H1 (cell line): ENCODE measurements around the gene PLD6. TPM values are rescaled to one million over a fixed set of nuclear protein-coding genes. Genes with fewer than 3 reads are reported as not detected.

Experiments used
- CTBP2 ChIP-seq: IDR thresholded peaks from 2 replicates; pipeline ENCODE4 v1.7.0; 2011; ENCODE audit warnings: borderline replicate concordance, mild to moderate bottlenecking, moderate library complexity, mixed read lengths, low read length; ENCODE audit not compliant: insufficient read depth, insufficient read length
- E2F6 ChIP-seq: IDR thresholded peaks from 2 replicates; pipeline ENCODE4 v1.6.1; 2012; ENCODE audit warnings: inconsistent platforms
- KDM5A ChIP-seq: fragments of 200-600 bp; IDR thresholded peaks from 2 replicates; pipeline ENCODE4 v1.7.1; 2012; ENCODE audit warnings: mild to moderate bottlenecking, low read length, inconsistent platforms, mixed read lengths
- RFX5 ChIP-seq: IDR thresholded peaks from 2 replicates; pipeline ENCODE4 v1.6.1; 2011; ENCODE audit warnings: low read depth, low read length, improper control_type of control experiment, borderline replicate concordance
- SIX5 ChIP-seq: IDR thresholded peaks from 2 replicates; pipeline ENCODE4 v1.6.1; 2011; ENCODE audit warnings: mild to moderate bottlenecking, low read depth, low read length
- polyA plus RNA-seq, 7 experiments: library from polyadenylated mRNA; depleted of rRNA in 3 of 7; stranded (reverse) in 5 of 7; unstranded in 2 of 7; fragments of >200 nt in 5 of 7; fragments of 200-250 nt in 2 of 7; gene quantifications; 1 replicate in 5 of 7; 2 replicates in 1 of 7; 4 replicates in 1 of 7; pipeline versions ENCODE4 v1.2.1 to v1.2.3, GENCODE V29; 2011 to 2013; ENCODE audit warnings: missing spikeins in 2 of 7, mixed read lengths in 2 of 7
- total RNA-seq: library from RNA; stranded (reverse); fragmentation: NEBNext Ultra II Directional; extraction: Animal tissue kit (Norgen Biotek cat#: 25700); gene quantifications from 2 replicates; pipeline ENCODE4 v1.2.1, GENCODE V29; 2021
- TF ChIP-seq, protein P1 (sequence below), 3 experiments: IDR thresholded peaks; 1 replicate in 2 of 3; 2 replicates in 1 of 3; pipeline versions ENCODE4 v1.5.1 to v1.6.1; 2011; ENCODE audit warnings: low read length in 3 of 3, mild to moderate bottlenecking in 3 of 3, inconsistent platforms in 2 of 3, low read depth in 1 of 3, moderate library complexity in 1 of 3; ENCODE audit not compliant: insufficient read depth in 1 of 3; ENCODE audit errors: control extremely low read depth in 1 of 3

The PLD6 gene
- total and polyA plus RNA-seq, 2 of the 8 experiments (the other 6 are each of a cell fraction or from before 2014, with no cell fraction given) = 0.20 to 0.22 TPM

DNA sequence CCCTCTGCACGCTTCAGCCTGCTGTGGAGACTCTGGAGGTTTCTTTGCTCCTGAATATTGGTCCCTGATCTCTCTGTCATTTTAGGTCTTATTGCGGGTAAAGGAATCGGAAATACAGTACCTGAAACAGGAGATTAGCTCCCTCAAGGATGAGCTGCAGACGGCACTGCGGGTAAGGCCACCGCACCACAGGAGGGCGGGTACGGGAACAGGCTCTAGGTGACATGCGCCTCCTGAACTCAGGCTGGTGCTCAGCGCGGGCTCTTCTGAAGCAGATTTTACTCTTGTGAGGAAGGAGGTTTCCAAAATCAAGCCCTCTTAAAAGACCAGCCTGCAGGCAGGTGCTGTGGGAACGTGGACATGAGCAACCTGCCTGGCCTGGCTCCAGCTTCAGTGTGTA, 29.8 kb downstream of the PLD6 start (continued):
- TF ChIP-seq E2F6 = no peak
- TF ChIP-seq KDM5A = no peak
- no peak for TF ChIP-seq RFX5
- no peak for TF ChIP-seq CTBP2
- no peak for TF ChIP-seq SIX5
- TF ChIP-seq, protein P1, sequence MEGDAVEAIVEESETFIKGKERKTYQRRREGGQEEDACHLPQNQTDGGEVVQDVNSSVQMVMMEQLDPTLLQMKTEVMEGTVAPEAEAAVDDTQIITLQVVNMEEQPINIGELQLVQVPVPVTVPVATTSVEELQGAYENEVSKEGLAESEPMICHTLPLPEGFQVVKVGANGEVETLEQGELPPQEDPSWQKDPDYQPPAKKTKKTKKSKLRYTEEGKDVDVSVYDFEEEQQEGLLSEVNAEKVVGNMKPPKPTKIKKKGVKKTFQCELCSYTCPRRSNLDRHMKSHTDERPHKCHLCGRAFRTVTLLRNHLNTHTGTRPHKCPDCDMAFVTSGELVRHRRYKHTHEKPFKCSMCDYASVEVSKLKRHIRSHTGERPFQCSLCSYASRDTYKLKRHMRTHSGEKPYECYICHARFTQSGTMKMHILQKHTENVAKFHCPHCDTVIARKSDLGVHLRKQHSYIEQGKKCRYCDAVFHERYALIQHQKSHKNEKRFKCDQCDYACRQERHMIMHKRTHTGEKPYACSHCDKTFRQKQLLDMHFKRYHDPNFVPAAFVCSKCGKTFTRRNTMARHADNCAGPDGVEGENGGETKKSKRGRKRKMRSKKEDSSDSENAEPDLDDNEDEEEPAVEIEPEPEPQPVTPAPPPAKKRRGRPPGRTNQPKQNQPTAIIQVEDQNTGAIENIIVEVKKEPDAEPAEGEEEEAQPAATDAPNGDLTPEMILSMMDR (IDR thresholded peaks at IDR 0.05; ENCODE audit: control extremely low read depth in 1 of 3, insufficient read depth in 1 of 3, low read depth in 1 of 3, low read length in 3 of 3) = no peak
